OCI-LY3 (cell line): ENCODE measurements around the gene KRCC1.

Source experiments
- H2AFZ ChIP-seq: fragments of 200-600, 300-600 bp; shearing (Covaris generic); 2 replicates; pipeline ENCODE4 v1.6.0; 2014; ENCODE audit warnings: antibody characterized with exemption, low read depth, low read length
- H3K27ac ChIP-seq: fragments of 200-600, 300-600 bp; sonication (generic); 2 replicates; pipeline ENCODE4 v1.5.1; 2014; ENCODE audit warnings: mild to moderate bottlenecking, low read length, moderate library complexity, mixed read lengths
- H3K27me3 ChIP-seq: fragments of 200-600, 300-600 bp; sonication (generic); 2 replicates; pipeline ENCODE4 v1.6.1; 2014; ENCODE audit warnings: low read depth, low read length, mixed read lengths
- H3K36me3 ChIP-seq: fragments of 200-600, 300-600 bp; sonication (generic); replicated peaks from 2 replicates; pipeline ENCODE3; 2014; ENCODE audit warnings: low read depth, low read length, mixed read lengths
- H3K4me1 ChIP-seq: fragments of 300-600, 200-600 bp; sonication (generic); 2 replicates; pipeline ENCODE4 v1.6.1; 2014; ENCODE audit warnings: low read length, mixed read lengths
- H3K4me2 ChIP-seq: fragments of 200-600, 300-600 bp; sonication (generic); 2 replicates; pipeline ENCODE4 v1.6.1; 2014; ENCODE audit warnings: low read length, mixed read lengths
- H3K4me3 ChIP-seq: fragments of 300-600, 200-600 bp; sonication (generic); 2 replicates; pipeline ENCODE4 v1.5.1; 2014; ENCODE audit warnings: antibody characterized with exemption, mild to moderate bottlenecking, low read length, moderate library complexity
- H3K79me2 ChIP-seq: fragments of 300-600, 200-600 bp; shearing (Covaris generic); 2 replicates; pipeline ENCODE4 v1.6.1; 2014; ENCODE audit warnings: mild to moderate bottlenecking, low read length, mixed read lengths
- H3K9ac ChIP-seq: fragments of 300-600, 200-600 bp; shearing (Covaris generic); 2 replicates; pipeline ENCODE4 v1.6.0; 2014; ENCODE audit warnings: mild to moderate bottlenecking, low read length, moderate library complexity
- H3K9me3 ChIP-seq: fragments of 200-600, 300-600 bp; shearing (Covaris generic); 2 replicates; pipeline ENCODE4 v1.6.1; 2014; ENCODE audit warnings: low read length, mixed read lengths; ENCODE audit not compliant: insufficient read depth
- H4K20me1 ChIP-seq: fragments of 200-600, 300-600 bp; sonication (generic); 2 replicates; pipeline ENCODE4 v1.6.1; 2016; ENCODE audit warnings: low read length, mixed read lengths; ENCODE audit not compliant: insufficient read depth
- EZH2phosphoT487 ChIP-seq: fragments of 200-600 bp; shearing (Covaris generic); IDR thresholded peaks from 2 replicates; pipeline ENCODE4 v1.6.1; 2018; ENCODE audit warnings: antibody characterized with exemption, mixed run types, low read depth
- TF ChIP-seq, protein P1 (sequence below): fragments of 200-600, 300-600 bp; sonication (generic); IDR thresholded peaks from 2 replicates; pipeline ENCODE4 v1.5.1; 2014; ENCODE audit warnings: antibody characterized with exemption, low read length, low read depth

The KRCC1 gene

DNA sequence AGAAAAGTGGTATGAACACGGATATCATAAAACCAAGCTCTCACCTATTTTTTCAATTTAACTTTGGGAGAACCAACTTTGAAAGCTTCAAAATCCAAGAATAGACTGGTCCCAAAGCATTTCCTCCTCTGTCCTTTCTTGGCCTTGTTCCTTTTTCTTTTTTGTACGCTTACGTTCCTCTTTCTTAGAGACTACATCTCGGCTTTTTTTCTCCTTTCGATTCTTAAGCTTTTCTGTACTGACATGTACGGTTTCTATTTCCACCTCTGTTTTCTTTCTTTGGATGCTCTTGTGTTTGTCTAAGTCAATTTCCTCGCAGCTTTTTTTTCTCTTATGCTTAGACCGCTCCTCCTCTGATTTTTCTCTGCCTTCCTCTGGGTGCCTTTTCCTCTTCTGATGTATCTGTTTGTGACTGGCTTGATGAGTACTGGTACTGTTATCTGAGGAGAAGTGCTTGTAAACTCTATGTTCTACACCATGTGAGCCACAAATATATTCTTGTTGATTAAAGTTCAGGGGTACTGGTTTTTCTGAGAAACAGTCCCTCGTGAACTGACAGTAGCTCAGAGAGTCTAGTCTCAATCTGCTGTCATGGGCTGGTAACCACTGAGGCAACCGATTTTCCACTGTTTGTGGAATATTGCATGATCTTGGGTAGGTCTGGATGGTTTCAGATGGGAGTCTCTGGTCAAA is 27.7 kb downstream of the KRCC1 start:
- no peaks in the 10 kb centered on the region for H4K20me1 ChIP-seq
- no peak overlapping the region for H3K4me2 ChIP-seq
- no peak overlapping the region for H3K9ac ChIP-seq
- H3K27ac ChIP-seq, result no peak overlapping the region
- no peaks in the 10 kb centered on the region for H3K9me3 ChIP-seq
- no peak for TF ChIP-seq EZH2phosphoT487
- TF ChIP-seq, protein P1, sequence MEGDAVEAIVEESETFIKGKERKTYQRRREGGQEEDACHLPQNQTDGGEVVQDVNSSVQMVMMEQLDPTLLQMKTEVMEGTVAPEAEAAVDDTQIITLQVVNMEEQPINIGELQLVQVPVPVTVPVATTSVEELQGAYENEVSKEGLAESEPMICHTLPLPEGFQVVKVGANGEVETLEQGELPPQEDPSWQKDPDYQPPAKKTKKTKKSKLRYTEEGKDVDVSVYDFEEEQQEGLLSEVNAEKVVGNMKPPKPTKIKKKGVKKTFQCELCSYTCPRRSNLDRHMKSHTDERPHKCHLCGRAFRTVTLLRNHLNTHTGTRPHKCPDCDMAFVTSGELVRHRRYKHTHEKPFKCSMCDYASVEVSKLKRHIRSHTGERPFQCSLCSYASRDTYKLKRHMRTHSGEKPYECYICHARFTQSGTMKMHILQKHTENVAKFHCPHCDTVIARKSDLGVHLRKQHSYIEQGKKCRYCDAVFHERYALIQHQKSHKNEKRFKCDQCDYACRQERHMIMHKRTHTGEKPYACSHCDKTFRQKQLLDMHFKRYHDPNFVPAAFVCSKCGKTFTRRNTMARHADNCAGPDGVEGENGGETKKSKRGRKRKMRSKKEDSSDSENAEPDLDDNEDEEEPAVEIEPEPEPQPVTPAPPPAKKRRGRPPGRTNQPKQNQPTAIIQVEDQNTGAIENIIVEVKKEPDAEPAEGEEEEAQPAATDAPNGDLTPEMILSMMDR, result no peak
- no peaks in the 10 kb centered on the region for H3K36me3 ChIP-seq
- no peaks in the 10 kb centered on the region for H3K79me2 ChIP-seq
- no peaks in the 10 kb centered on the region for H3K27me3 ChIP-seq
- no peak overlapping the region for H3K4me3 ChIP-seq
- no peak overlapping the region for H2AFZ ChIP-seq
- no peaks in the 10 kb centered on the region for H3K4me1 ChIP-seq

DNA sequence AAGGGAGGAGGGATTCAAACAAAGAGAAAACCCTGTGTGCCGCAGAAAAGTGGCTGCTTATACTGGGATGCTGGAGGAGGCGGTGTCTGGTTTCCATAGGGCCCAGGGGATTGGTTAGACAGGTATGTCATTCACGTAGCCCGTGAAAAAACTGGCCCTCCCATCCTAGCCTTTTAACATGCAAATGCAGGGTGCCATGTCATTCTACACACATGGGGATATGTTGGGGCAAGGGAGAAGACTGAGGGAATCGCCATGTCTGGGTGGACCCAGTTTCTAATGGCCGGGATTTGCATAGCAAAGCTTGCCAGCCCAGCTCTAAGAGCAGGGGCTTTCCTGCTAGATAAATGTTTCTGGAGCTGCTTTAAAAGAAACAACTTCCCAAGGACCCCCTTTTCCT is 31.1 kb downstream of the KRCC1 start:
- Histone ChIP-seq H3K4me2 (no peak overlapping the region), H3K27me3 (no peaks in the 10 kb centered on the region), H3K27ac (no peak overlapping the region), H3K4me3 (no peak overlapping the region), H3K9me3 (no peaks in the 10 kb centered on the region), H3K9ac (no peak overlapping the region), H4K20me1 (no peaks in the 10 kb centered on the region), H3K36me3 (no peaks in the 10 kb centered on the region), H3K79me2 (no peaks in the 10 kb centered on the region), H2AFZ (no peak overlapping the region), H3K4me1 (no peaks in the 10 kb centered on the region)
- no peak for TF ChIP-seq EZH2phosphoT487
- TF ChIP-seq, protein P1, result no peak

DNA sequence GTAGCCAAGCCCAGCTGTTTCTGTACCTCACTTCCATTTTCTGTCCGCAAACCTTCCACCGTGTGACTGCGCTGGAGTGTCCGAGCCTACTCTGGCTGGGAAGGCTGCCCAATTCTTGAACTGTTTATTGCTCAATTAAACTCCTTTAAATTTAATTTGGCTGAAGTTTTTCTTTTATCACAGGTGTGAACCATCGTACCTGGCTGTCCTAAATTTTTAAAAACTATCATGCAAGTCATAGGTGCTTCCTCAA is 33.0 kb downstream of the KRCC1 start:
- H3K9me3 ChIP-seq, result no peaks in the 10 kb centered on the region
- no peaks in the 10 kb centered on the region for H3K79me2 ChIP-seq
- H2AFZ ChIP-seq, result no peak overlapping the region
- H4K20me1 ChIP-seq, result no peaks in the 10 kb centered on the region
- no peaks in the 10 kb centered on the region for H3K36me3 ChIP-seq
- H3K4me3 ChIP-seq, result no peak overlapping the region
- H3K27ac ChIP-seq, result no peak overlapping the region
- no peaks in the 10 kb centered on the region for H3K27me3 ChIP-seq
- no peak overlapping the region for H3K4me2 ChIP-seq
- TF ChIP-seq, protein P1, result no peak
- no peak for TF ChIP-seq EZH2phosphoT487
- H3K9ac ChIP-seq, result no peak overlapping the region
- H3K4me1 ChIP-seq, result peaks cover 1% of the 10 kb centered on the region

DNA sequence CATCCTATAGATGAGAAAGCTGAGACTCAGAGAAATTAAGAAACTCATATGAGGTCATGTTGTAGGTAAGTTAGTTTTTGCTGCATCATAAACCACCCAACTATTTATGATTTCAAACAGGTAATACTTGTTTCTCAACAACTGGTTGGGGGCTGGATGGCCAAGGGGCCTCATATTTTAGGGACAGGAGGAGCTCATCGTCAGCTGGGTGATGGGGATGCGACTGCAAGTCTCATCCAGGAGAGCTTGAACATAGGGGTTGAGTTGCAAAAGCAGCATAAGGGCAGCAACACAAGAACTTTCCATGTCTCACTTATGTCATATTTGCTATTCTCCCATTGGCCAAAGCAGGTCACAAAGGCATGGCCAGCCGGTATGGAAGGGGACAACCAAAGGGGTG is 35.6 kb downstream of the KRCC1 start:
- H3K27ac ChIP-seq, result no peak overlapping the region
- H3K4me1 ChIP-seq, result peaks cover 13% of the 10 kb centered on the region
- no peaks in the 10 kb centered on the region for H3K36me3 ChIP-seq
- H2AFZ ChIP-seq, result no peak overlapping the region
- H3K4me3 ChIP-seq, result no peak overlapping the region
- no peaks in the 10 kb centered on the region for H3K9me3 ChIP-seq
- TF ChIP-seq, protein P1, result no peak
- TF ChIP-seq EZH2phosphoT487, result no peak
- no peaks in the 10 kb centered on the region for H3K27me3 ChIP-seq
- no peaks in the 10 kb centered on the region for H4K20me1 ChIP-seq
- H3K79me2 ChIP-seq, result no peaks in the 10 kb centered on the region
- H3K9ac ChIP-seq, result no peak overlapping the region
- no peak overlapping the region for H3K4me2 ChIP-seq
